GM21447 (cell line): ENCODE measurements around the gene SCAMP4.

ENCODE experiments used
- ATAC-seq: cut with Tn5 transposase; IDR thresholded peaks from one replicate; pipeline ENCODE4 v1.9.1; 2021; ENCODE audit not compliant: unreplicated experiment

The SCAMP4 gene

DNA sequence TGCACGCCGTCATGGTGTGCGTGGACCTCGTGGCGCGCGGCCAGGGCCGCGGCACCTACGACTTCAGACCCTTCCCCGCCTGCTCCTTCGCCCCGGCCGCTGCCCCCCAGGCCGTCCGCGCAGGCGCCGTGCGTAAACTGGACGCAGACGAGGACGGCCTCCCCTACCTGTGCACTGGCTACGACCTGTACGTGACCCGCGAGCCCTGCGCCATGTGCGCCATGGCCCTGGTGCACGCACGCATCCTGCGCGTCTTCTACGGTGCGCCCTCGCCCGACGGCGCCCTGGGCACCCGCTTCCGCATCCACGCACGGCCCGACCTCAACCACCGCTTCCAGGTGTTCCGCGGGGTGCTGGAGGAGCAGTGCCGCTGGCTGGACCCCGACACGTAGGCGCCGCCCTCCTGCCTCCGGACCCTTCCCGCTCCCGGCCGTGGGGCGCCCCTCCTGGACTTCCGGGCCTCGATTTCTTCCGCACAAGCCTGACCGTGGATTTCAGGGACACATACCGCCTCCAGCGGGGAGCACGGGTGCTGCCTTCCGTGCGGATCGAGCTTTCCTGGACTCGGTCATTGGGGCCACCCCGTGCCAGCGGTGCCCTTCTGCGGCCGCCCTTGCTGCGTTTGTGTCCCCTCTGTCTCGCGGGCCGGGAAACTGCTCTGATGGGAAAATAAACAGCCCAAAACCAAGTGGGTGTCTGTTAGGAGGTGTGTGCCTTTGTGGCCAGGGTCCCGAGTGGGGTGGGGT is 7.7 kb downstream of the SCAMP4 start:
- no peak for ATAC-seq

DNA sequence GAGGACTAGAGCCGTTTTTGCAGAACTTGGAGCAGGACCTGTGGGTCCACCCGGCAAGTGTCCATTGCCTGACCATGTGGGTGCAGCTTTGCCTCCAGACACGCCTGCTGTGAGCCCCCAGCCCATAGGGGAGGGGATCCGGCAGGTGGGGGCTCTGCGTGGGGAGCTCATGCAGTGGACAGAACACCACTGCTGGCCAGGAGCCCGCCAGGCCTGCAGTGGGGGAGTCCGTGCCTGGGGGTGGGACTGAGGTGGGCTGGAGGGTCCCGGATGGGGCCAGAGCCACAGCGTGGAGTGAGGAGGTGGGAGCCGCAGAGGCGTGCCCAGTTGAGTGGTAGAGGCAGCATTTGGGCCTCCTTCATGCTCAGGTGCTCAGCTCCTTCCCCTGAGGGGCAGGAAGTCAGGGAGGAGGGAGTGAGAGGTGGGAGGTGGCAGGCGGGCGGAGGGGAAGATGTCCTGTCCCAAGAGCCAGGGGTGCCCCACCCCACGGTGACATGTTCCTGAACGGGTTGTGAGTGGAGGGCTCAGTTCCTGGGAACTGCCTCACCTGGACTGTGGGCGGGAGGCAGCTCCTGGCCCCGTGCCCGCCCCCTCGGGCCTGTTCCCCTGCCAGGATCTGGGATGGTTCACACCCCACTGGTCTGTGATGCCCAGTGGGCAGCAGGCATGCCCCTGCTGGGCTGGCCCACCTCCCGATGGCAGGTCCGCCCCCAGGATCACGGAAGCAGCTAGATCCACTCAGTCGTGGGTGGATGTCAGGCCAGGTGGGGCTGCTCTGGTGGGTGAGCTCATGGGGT is 8.8 kb downstream of the SCAMP4 start:
- no peak for ATAC-seq

DNA sequence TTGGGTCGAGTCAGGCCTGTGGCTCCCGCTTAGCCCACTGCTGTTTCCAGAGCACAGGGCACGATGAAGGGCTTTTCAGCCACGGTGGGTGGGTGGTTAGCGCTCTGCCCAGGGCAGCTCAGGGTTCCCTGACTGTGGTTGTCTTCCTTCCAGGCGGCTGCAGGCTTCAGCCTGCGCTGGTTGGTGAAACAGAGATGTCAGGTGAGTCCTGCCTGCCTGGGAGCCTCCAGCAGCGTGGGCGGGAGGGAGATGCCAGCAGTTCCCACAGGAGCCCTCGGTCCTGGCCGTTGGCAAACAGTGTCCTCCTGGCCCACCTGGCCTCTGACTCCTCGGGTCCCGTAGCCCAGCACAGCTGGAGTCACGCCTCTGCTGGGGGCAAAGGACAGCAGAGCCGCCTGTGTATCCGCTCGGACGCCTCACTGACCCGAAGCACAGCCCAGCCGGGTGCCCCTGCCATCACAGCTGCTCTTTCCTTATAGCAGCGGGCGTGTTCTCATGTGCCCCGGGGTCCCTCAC is 9.7 kb downstream of the SCAMP4 start:
- no peak for ATAC-seq

DNA sequence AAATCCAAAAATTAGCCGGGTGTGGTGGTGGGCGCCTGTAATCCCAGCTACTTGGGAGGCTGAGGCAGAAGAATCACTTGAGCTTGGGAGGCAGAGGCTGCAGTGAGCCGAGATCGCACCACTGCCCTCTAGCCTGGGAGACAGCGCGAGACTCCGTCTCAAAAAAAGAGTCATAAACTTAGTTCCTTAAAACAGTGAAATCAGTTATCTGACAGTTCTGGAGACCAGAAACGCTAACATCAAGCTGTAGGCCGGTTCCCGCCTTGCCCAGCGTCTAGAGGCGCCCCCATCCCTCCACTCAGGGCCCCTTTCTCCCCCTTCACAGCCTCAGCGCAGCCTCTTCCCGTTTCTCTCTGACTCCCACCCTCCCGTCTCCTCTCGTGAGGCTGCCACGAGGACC is 11.9 kb downstream of the SCAMP4 start:
- no peak for ATAC-seq

DNA sequence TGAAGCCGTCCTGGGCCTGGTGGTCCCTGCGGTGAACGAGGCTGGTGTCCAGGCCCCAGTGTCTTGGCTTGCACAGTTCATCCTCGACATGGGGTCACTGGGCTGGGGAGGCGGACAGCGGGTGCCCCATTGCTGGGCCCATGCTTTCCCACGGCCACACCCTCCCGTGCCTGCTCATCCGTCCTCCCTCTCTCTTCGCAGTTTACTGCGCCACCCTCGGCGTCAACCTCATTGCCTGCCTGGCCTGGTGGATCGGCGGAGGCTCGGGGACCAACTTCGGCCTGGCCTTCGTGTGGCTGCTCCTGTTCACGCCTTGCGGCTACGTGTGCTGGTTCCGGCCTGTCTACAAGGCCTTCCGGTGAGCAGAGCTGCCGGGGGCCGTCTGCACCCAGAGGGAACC is 12.7 kb downstream of the SCAMP4 start:
- ATAC-seq: no peak

DNA sequence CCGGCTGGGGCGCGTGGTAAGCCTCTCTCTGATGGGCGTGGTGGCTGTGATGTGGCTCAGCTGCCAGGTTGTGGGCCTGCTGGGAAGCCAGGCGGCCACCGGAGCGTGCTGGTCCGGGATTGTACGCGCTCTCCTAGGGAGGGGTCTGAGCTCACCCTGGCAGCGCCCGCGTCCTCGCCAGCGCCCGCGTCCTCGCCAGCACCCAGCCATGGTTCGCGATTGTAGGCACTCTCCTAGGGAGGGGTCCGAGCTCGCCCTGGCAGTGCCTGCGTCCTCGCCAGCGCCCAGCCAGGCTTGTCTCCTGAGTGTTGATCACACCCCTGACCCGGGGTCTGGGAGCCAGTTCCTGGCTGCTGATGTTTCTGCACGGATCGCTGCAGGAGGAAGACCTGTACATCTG is 13.8 kb downstream of the SCAMP4 start:
- ATAC-seq: no peak

DNA sequence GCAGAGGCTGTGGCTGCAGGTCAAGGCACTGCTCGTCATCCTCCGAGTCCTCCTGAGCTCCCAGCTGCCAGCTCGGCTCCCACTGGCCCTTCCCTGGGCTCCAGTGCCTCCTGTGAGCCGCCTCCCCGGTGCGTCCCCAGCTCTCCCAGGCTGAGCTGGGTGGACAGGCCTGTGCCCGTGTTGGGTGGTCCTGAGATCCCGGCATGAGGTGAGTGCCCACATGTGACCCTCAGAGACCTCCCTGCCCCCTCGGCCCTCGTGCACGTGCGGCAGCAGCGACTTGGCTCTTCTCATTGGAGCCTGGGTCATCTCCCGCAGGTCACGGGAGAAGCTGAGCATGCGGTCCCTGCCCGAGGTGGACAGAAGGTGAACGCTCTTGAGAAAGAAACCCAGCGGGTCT is 15.4 kb downstream of the SCAMP4 start:
- ATAC-seq: no peak

DNA sequence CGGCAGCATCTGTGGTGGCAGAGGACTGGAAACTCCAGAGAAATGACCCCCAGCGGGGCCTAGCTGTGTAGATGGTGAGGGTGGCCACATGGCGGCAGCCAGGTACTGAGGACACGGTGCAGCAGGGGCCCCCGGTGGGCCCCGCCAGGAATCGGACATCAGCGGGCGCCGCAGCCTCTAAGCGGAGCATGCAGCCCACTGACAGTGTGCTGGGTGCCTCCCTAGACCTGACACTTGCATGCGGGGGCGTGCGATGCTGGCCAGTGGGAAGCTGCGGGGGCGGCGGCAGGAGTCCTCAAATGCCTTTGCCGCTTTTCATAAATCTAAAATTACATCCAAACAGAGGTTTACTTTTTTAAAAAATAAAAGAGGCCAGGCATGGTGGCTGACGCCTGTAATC is 16.1 kb downstream of the SCAMP4 start:
- no peak for ATAC-seq

DNA sequence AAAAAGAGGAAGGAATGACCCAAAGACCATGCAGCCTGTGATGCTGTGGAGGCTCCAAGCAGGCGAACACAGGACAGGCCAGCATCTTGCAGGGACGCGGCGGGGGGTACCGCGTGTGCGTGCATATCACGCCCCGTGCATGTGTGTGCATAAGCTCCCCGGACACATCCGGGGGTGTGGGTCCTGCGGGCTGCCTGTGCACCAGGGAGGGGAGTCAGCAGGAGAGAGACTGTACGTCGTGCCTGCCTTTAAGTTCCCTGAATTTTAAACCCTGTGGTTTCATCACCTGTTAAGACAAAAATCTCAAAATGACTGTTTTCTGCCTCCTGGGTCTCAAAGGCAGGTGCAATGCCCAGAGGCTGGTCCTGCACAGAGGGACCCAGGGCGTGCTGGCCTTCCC is 16.6 kb downstream of the SCAMP4 start:
- no peak for ATAC-seq

DNA sequence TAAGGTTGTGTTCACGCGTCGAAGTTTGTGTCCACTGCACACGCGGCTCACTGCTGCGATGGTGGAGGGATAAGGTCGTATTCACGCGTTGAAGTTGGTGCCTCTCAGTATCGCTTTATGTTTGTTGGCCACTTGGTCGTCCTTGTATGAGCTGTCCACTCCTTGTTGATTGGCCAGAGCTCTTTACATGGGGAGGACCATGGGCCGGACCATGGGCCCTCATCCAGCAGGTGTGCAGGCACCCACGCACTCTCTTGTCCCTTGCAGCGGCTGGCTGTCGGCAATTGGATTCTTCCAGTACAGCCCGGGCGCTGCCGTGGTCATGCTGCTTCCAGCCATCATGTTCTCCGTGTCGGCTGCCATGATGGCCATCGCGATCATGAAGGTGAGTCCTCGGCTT is 17.6 kb downstream of the SCAMP4 start:
- ATAC-seq: no peak

DNA sequence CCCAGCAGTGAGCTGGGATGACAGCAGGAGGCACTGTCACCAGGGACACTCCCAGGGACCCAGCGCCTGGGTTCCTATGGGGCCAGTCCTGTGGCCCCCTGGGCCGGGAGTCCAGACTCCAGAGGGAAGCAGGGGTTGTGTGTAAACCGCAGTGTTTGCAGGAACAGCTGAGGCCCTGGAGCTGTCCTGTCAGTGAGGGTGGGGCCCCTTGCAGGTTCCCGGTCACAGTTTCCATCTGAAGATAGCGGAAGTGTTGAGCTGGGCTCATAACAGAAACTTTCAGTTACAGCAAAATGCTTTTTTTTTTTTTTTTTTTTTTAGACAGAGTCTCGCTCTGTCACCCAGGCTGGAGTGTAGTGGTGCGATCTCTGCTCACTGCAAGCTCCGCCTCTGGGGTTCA is 18.1 kb downstream of the SCAMP4 start:
- no peak for ATAC-seq

DNA sequence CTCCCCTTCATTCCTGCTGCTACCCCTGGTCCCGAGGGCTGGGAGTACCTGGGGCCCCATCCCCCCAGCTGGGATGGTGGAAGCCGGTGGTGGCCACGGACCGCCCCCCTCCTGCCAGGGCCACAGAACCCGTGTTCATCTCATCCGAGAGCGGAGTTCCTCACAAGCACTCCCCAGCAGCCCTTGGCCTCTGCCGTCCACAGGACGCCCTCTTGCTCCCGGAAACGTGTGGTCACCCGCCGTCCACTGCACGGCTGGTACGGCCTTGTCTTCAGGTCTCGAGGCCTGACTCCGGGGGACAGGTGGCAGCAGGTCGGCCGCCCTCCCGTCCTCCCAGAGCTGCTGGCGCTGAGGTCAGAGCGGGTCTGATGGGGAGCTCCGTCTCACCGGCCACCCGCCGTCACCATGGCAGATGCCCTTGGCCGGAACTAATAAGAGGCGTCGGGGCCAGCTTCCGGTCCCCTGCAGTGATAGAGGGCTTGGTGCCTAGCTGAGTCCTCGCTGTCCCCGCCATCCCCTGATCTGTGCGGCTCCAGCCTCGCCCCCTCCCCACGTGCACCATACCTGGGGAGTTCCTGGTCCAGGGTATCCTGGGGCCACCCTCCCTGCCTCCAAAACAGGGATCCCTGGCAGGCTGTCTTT is 19.2 kb downstream of the SCAMP4 start:
- no peak for ATAC-seq

DNA sequence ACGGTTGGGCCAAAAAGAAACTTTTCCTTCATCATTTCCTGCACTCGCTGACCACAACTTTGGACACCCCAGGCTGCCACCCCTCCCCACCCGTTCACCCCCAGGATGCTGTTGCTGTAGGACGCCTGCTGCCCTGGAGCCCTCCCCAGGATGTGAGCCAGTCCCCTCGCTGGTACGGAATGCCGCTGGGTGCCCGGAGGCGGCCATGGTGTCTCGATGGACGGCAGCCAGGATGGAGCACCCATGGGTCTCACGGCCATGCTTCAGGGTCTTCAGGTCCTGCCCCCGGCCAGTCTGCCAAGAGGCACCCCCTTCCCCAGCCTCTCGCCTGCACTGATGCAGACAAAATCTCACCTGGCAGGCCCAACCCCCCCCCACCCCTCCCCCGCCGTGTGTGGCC is 20.3 kb downstream of the SCAMP4 start:
- no peak for ATAC-seq

DNA sequence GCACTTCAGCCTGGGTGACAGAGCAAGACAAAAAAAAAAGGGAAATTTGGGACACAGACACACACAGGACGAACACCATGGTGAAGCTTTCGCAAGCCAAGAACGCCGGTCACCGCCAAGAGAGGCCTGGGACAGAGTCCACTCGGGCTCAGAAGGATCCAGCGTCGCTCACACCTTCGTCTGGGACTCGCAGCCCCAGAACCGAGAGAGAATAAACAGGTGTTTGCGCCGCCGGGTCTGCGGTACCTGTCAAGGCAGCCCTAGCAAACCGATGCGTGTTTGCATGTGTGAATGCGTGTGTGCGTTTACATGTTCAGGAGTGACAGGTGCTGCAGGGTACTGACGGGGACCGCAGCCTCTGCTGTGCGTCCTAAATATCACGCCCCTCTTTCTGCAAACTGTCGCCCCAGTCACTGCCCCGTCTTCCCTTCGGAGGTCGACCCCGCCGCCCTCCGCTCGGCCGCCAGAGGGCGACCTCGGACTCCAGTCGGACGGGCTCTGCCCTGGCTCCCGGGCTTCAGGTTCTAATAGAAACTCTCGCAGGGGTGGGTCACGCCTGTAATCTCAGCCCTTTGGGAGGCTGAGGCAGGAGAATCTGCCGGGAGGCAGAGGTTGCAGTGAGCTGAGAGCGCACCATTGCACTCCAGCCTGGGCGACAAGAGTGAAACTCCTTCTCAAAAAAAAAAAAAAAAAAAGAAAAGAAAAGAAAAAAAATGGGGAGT is 24.0 kb downstream of the SCAMP4 start:
- ATAC-seq: no peak

DNA sequence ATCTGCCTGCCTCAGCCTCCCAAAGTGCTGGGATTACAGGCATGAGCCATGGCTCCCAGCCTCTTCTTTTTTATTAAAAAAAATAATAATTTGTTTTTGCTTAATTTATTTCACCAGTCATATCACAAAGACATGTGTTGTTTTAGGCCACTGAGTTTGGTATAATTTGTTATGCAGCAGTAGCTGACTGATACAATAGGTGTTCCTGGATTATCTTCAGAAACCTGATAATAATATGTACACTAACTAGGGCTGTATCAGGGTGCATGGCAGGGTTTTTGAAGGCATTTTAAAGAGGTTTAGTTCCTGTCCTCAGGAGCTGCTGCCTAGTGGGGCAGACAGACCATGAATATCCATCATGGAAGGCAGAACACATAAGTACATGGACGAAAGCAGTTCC is 26.2 kb downstream of the SCAMP4 start:
- no peak for ATAC-seq

DNA sequence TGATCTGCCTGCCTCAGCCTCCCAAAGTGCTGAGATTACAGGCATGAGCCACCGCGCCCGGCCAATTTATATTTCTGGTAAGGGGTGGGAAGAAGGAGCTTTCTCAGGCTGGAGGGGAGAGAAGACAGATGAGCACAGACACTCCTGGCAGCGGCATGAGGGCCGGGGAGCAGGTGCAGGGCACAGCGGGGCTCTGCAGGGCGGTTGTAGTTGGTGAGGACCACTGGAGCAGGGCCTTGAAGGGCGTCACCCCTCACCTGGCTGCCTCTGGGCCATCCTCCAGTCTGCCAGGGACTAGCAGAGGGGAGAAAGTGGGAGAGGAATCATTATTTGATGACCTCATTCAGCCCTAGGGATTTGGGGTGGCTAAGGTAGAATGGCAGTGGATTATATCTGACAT is 27.2 kb downstream of the SCAMP4 start:
- no peak for ATAC-seq

DNA sequence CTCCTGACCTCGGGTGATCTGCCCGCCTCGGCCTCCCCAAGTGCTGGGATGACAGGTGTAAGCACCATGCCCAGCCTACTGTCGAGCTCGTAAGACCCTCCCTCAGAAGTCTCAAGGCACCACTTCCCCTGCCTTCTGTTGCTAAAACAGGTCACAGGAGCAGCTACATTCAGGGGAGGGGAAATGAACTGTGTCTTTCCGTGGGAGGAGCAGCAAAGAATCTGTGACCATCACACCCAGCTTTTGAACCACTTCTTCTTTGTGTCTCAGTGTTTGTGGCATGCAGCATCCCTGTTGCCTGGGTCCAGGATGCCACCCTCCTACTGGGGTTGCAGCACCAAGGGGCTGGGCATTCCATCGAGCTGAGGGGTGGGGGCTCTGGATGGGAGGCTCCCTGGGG is 28.0 kb downstream of the SCAMP4 start:
- no peak for ATAC-seq

DNA sequence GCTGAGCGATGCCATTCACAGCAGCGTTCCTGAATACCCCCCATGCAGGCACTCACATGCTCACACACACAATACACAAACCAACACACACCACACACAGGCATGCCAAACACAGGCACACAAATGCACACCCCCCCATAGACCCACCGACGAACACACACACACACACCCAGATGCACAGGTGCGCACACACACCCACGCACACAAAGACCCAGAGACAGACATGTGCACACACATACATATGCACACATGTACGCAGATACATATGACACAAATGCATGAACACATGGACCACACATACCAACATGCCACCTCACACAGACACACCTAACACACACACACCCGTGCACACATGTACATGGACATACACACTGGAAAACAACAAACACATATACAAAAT is 28.7 kb downstream of the SCAMP4 start:
- ATAC-seq: no peak

DNA sequence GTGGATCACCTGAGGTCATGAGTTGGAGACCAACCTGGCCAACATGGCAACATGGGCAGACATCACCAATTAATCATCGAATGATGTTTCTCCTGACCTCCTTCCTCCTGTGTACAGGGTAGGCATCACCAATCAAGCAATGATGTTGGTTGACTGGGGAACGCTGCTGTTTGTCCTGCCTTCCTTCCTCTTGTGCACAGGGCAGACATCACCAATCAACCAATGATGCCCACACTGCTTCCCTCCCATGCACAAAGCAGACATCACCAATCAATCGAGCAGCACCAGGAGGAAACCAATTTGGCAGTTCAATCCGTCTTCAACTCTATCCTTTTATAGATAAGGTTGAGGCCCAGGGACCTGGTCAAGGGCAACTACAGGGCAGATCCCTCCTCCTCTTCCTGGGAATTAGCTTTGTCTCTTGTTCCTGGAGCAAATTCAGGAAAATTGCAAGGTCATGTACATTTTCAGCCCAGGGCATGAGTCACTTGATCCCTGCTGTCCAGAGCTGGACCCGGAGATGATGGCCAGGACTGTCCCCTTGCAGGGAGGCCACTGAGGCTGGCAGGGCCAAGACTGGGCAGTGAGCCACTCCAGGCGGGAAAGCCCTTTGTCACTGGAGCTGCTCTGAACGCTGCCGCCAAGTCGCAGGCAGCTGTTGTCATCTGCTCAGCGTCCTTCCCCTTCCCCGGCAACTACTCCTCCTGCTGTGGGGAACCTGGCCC is 30.4 kb downstream of the SCAMP4 start:
- ATAC-seq: no peak

DNA sequence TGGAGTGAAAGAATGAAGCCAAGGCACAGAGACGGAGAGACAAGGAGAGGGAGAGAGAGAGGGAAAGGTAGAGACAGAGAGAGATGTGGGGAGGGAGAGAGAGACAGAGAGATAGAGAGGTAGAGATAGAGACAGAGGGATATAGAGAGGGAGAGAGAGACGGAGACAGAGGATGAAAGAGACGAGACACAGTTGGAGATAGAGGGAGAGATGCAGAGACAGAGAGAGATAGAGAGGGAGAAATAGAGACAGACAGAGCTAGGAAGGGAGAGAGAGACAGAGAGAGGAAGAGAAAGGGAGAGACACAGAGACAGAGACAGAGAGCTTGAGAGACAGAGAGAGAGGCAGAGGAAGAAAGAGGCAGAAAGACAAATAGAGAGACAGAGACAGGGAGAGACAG is 31.2 kb downstream of the SCAMP4 start:
- no peak for ATAC-seq
